Tibial artery (tissue), 4 donors: ENCODE results near the gene PCDHGC3.

ENCODE experiments used
- DNase-seq, 2 donors: peaks; one replicate each; pipeline ENCODE4 v3.0.0-alpha.2; 2019
- H3K27ac ChIP-seq, 2 donors: fragments of 200-600 bp; sonication (generic) in 1 of 2; 1 replicate in 1 of 2; 2 replicates in 1 of 2; pipeline ENCODE4 v1.5.1; 2018 to 2019; ENCODE audit warnings: mild to moderate bottlenecking in 1 of 2
- H3K27me3 ChIP-seq, 2 donors: fragments of 200-600 bp; sonication (generic) in 1 of 2; one replicate each; pipeline versions ENCODE4 v1.5.1 to v1.6.0; 2016 to 2019
- H3K36me3 ChIP-seq, 3 donors: fragments of 200-600 bp; sonication (generic) in 2 of 3; one replicate each; pipeline ENCODE4 v1.5.1; 2016 to 2019; ENCODE audit warnings: mild to moderate bottlenecking in 2 of 3
- H3K4me1 ChIP-seq, 4 donors: fragments of 200-600 bp; sonication (generic) in 2 of 4; 1 replicate in 3 of 4; 2 replicates in 1 of 4; pipeline ENCODE4 v1.5.1; 2016 to 2019
- H3K4me3 ChIP-seq, 2 donors: fragments of 200-600 bp; sonication (generic) in 1 of 2; 1 replicate in 1 of 2; 2 replicates in 1 of 2; pipeline ENCODE4 v1.5.1; 2018 to 2019; ENCODE audit warnings: mild to moderate bottlenecking in 2 of 2
- H3K9me3 ChIP-seq, 3 donors: fragments of 200-600 bp; sonication (generic) in 1 of 3; one replicate each; pipeline ENCODE4 v1.5.1; 2016 to 2019
- intact Hi-C: fragments of 100-400 bp; cut with DNase I; formaldehyde crosslinking; loops from one replicate; pipeline ENCODE4 v1.15.0; 2023; ENCODE audit warnings: low total_unique reads
- TF ChIP-seq, protein P1 (sequence below), 2 experiments: fragments of 200-600 bp in 1 of 2; fragments of 450-650 bp in 1 of 2; IDR thresholded peaks; one replicate each; pipeline ENCODE4 v1.5.1; 2017 to 2019; ENCODE audit warnings: antibody characterized with exemption in 2 of 2, mild to moderate bottlenecking in 1 of 2, moderate library complexity in 1 of 2

Gene PCDHGC3

DNA sequence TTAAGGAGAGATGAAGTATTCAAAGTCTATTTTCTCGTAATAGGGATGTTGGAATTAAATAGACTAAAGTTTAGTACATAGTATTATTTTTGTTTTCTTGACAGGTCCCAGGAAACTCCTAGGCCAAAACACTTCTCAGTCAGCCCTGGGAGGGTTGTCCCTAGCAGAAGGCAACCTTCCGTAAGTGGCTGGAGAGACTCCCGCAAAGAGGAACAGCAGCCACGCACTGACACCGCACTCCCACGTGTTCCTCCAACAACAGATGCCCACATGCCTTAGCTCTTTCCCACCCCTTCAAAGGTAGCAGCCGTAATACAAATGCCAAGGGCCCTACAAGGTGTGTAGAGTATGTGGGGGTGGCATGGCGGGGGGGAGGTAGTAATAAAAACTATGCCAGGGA lies 41.5 kb downstream of the PCDHGC3 start:
- intact Hi-C loops, result loop anchor here (10.0 kb wide), 1 partner anchor 1113 kb away; the partner anchor contains the start of gene ANKHD1
- TF ChIP-seq, protein P1, sequence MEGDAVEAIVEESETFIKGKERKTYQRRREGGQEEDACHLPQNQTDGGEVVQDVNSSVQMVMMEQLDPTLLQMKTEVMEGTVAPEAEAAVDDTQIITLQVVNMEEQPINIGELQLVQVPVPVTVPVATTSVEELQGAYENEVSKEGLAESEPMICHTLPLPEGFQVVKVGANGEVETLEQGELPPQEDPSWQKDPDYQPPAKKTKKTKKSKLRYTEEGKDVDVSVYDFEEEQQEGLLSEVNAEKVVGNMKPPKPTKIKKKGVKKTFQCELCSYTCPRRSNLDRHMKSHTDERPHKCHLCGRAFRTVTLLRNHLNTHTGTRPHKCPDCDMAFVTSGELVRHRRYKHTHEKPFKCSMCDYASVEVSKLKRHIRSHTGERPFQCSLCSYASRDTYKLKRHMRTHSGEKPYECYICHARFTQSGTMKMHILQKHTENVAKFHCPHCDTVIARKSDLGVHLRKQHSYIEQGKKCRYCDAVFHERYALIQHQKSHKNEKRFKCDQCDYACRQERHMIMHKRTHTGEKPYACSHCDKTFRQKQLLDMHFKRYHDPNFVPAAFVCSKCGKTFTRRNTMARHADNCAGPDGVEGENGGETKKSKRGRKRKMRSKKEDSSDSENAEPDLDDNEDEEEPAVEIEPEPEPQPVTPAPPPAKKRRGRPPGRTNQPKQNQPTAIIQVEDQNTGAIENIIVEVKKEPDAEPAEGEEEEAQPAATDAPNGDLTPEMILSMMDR (IDR thresholded peaks at IDR 0.05), result no peak
- H3K27ac ChIP-seq, result peak overlapping the region; percentile 91 to 95
- peaks cover 0 to 56% (median 35%) of the 10 kb centered on the region in 4 donors for H3K4me1 ChIP-seq
- no peak for DNase-seq
- peaks cover 0 to 21% (median 18%) of the 10 kb centered on the region in 3 donors for H3K36me3 ChIP-seq
- H3K4me3 ChIP-seq, result no peak overlapping the region
- H3K27me3 ChIP-seq, result no peaks in the 10 kb centered on the region
- H3K9me3 ChIP-seq, result no peaks in the 10 kb centered on the region

DNA sequence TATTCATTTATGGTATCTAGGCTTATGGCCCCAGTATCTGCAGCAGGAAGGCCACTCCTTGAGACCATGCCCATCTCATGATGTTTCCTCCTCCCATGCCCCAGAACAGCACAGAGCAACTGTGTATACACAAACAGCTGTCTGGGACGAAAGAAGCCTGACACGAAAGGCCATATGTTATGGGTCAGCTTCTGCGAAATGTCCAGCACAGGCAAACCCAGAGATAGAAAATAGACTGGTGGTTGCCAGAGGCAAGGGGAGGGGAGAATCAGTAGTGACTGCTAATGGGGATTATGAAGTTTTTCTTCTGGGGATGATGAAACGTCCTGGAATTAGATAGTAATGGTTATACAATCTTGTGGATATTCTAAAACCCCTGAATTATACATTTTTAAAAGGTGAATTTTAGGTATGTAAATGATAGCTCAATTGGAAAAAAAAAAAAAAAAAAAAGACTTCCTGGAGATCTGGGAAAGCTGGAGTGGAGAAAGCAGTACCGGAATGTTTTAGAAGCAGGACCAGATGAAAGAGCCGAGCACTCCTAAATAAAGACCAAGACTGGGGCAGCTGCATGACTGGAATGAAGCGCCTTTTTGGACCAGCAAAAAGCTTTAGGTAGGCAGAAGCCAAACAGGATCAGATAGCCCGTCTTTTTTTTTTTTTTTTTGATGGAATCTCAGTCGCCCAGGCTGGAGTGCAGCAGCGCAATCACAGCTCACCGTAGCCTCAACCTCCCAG lies 42.3 kb downstream of the PCDHGC3 start:
- Histone ChIP-seq H3K4me3 (no peak overlapping the region), H3K27ac (no peak overlapping the region), H3K36me3 (peaks cover 2 to 21% (median 18%) of the 10 kb centered on the region in 3 donors), H3K27me3 (no peaks in the 10 kb centered on the region), H3K9me3 (no peaks in the 10 kb centered on the region), H3K4me1 (peaks cover 0 to 56% (median 31%) of the 10 kb centered on the region in 4 donors)
- TF ChIP-seq, protein P1 (IDR thresholded peaks at IDR 0.05), result no peak
- DNase-seq, result no peak
- intact Hi-C loops, result loop anchor here (10.0 kb wide), 1 partner anchor 1113 kb away; the partner anchor contains the start of gene ANKHD1

DNA sequence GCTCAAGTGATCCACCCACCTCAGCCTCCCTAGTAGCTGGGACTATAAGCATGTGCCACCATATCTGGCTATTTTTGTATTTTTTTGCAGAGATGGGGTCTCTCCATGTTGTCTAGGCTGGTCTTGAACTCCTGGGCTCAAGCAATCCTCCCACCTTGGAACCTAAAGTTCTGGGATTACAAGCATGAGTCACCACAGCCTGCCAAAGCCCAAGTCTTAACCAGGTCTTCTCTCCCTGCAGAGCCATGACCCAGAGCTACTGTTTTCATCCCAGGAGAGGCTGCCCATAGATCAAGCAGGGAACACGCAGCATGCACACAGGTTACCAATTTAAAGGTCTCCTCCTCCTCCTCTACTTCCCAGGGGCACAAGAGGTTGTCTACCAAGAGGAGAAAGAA lies 42.9 kb downstream of the PCDHGC3 start:
- H3K4me1 ChIP-seq, result peaks cover 0 to 56% (median 30%) of the 10 kb centered on the region in 4 donors
- no peaks in the 10 kb centered on the region for H3K27me3 ChIP-seq
- no peak overlapping the region for H3K27ac ChIP-seq
- no peak overlapping the region for H3K4me3 ChIP-seq
- no peak for DNase-seq
- TF ChIP-seq, protein P1 (IDR thresholded peaks at IDR 0.05), result no peak
- intact Hi-C loops, result loop anchor here (10.0 kb wide), 1 partner anchor 1114 kb away; the partner anchor contains the start of gene ANKHD1
- peaks cover 6 to 21% (median 18%) of the 10 kb centered on the region in 3 donors for H3K36me3 ChIP-seq
- H3K9me3 ChIP-seq, result no peaks in the 10 kb centered on the region

DNA sequence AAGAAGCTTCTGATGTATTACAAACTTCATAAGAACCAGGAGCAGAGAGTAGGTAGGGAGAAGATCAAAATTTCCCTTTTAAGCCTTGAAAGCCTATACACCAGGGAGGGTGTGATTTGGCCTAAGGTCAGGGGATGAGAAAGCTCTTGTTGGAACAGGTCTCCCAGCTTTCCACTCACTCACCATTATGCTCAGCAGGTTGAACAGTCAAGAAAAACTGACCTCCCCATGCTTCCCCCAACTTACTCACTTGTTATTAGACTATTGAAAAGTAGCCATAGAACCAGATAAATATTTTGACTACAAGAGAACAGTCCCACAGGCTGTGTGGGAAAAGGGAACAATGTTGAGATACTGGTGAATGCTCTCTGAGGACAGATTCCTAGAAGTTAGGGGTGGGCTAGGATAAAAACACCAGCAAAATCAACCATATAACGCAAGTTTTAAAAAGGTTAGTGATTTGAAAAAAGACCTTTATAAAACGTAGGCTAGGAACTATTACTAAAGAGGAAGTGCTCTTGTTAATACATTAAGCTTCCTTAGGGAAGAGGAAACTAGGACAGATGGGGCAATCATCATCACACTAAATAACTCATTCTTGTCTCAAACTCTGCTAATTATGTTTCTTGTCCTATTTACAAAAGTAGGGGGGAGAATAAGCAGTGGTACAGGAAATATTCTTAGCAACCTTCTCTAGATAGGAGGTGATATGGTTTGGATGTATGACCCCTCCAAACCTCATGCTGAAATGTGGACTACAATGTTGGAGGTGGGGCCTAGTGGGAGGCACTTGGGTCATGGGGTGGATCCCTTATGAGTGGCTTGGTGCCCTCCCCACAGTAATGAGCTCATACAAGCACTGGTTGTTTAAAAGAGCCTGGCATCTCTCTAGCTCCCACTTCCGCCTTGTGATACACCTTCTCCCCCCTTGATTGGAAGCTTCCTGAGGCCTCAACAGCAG lies 44.1 kb downstream of the PCDHGC3 start:
- peak overlapping the region; percentile 53 to 70 for H3K27ac ChIP-seq
- H3K4me3 ChIP-seq, result no peak overlapping the region
- peaks cover 0 to 51% (median 23%) of the 10 kb centered on the region in 4 donors for H3K4me1 ChIP-seq
- intact Hi-C loops, result loop anchor here (10.0 kb wide), 1 partner anchor 1115 kb away; the partner anchor contains the start of gene ANKHD1
- TF ChIP-seq, protein P1 (IDR thresholded peaks at IDR 0.05), result no peak
- no peaks in the 10 kb centered on the region for H3K9me3 ChIP-seq
- H3K27me3 ChIP-seq, result no peaks in the 10 kb centered on the region
- H3K36me3 ChIP-seq, result peaks cover 6 to 25% (median 22%) of the 10 kb centered on the region in 3 donors
- no peak for DNase-seq

DNA sequence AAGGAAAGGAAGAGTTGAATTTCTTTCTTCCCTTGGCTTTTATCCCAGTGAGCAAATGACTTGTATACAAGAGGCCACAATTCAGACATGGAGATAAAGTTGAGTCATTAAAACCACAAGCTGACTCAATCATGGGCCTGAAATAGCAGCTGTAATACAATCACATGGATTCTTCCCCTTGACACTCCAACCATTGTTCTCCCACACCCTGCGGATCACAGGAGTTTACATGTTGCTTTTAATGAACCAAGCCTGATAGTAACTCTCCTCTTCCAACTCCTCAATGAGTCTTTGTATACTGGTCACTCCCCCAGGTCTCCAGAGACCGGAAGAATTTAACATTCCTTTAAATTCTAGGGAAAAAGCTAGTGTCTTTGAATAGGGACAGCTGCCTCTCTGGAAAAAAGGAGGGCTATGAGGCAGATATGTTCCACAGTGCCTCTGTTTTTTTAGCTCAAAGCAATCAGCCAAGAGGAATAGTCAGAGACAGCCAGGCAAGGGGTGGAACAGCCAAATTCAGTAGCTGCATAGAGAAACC lies 45.5 kb downstream of the PCDHGC3 start:
- TF ChIP-seq, protein P1 (IDR thresholded peaks at IDR 0.05), result no peak
- H3K27me3 ChIP-seq, result no peaks in the 10 kb centered on the region
- peaks cover 13 to 26% (median 23%) of the 10 kb centered on the region in 3 donors for H3K36me3 ChIP-seq
- intact Hi-C loops, result no loop called here
- H3K4me3 ChIP-seq, result no peak overlapping the region
- DNase-seq, result peak in 1 of 2 donors; percentile 61
- peak overlapping the region; percentile 53 to 70 for H3K27ac ChIP-seq
- H3K9me3 ChIP-seq, result no peaks in the 10 kb centered on the region
- H3K4me1 ChIP-seq, result peaks cover 0 to 43% (median 12%) of the 10 kb centered on the region in 4 donors
